B cell (primary cell): ENCODE measurements around the gene ABTB2. TPM values are rescaled to one million over a fixed set of nuclear protein-coding genes. Genes with fewer than 3 reads are reported as not detected.

ENCODE experiments used
- ATAC-seq: fragments of 200-7000 bp; cut with Tn5 transposase; one replicate; pipeline ENCODE4 v1.10.0; 2021; ENCODE audit warnings: low read depth, mild to moderate bottlenecking, moderate number of reproducible peaks, moderate library complexity
- CTCF ChIA-PET: fragments of 350-600 bp; sonication (Branson Sonifier 250); formaldehyde crosslinking; loops from one replicate; lab custom pipeline; 2021; ENCODE audit warnings: antibody characterized with exemption, inconsistent platforms; lab: Charles Lee
- POLR2A ChIA-PET: fragments of 350-600 bp; sonication (Branson Sonifier 250); formaldehyde crosslinking; loops from one replicate; lab custom pipeline; 2021; ENCODE audit warnings: antibody characterized with exemption; lab: Charles Lee
- DNase-seq: peaks from one replicate; pipeline ENCODE4 v3.0.0; 2013
- H2AFZ ChIP-seq: 2 replicates; pipeline ENCODE4 v1.6.1; 2012; ENCODE audit warnings: mild to moderate bottlenecking, low read depth, low read length; ENCODE audit not compliant: insufficient read depth, poor library complexity, severe bottlenecking
- H3K27ac ChIP-seq, 2 donors: 1 replicate in 1 of 2; 2 replicates in 1 of 2; pipeline ENCODE4 v1.5.1; 2012 to 2013; ENCODE audit warnings: low read length in 2 of 2, mild to moderate bottlenecking in 2 of 2, moderate library complexity in 1 of 2
- H3K27me3 ChIP-seq, 4 experiments: fragments of 200-600 bp in 1 of 4; sonication (generic) in 1 of 4; replicated peaks in 1 of 4; 1 replicate in 2 of 4; 2 replicates in 2 of 4; pipeline versions ENCODE4 v1.6.1 to v1.7.0; 2013 to 2016; ENCODE audit warnings: low read length in 3 of 4, mild to moderate bottlenecking in 2 of 4, mixed read lengths in 1 of 4, moderate library complexity in 1 of 4; ENCODE audit not compliant: insufficient read depth in 4 of 4, control insufficient read depth in 3 of 4; ENCODE audit errors: control extremely low read depth in 1 of 4
- H3K36me3 ChIP-seq, 2 experiments: replicated peaks in 1 of 2; 1 replicate in 1 of 2; 2 replicates in 1 of 2; pipeline versions ENCODE4 v1.6.1 to v1.7.1; 2013; ENCODE audit warnings: low read length in 1 of 2; ENCODE audit not compliant: insufficient read depth in 2 of 2, control insufficient read depth in 1 of 2; ENCODE audit errors: control extremely low read depth in 1 of 2, extremely low read depth in 1 of 2
- H3K4me1 ChIP-seq, 2 donors: fragments of 200-600 bp in 1 of 2; sonication (generic) in 1 of 2; 1 replicate in 1 of 2; 2 replicates in 1 of 2; pipeline versions ENCODE4 v1.5.1 to v1.6.1; 2013 to 2017; ENCODE audit warnings: low read length in 2 of 2; ENCODE audit not compliant: control insufficient read depth in 2 of 2, insufficient read depth in 2 of 2
- H3K4me2 ChIP-seq: replicated peaks from 2 replicates; pipeline ENCODE3; 2012; ENCODE audit warnings: mild to moderate bottlenecking, low read depth, low read length; ENCODE audit not compliant: poor library complexity, severe bottlenecking
- H3K4me3 ChIP-seq, 5 experiments: fragments of 200-600 bp in 1 of 5; sonication (generic) in 1 of 5; 1 replicate in 3 of 5; 2 replicates in 2 of 5; pipeline versions ENCODE4 v1.5.1 to v1.7.0; 2011 to 2016; ENCODE audit warnings: low read length in 4 of 5, mild to moderate bottlenecking in 4 of 5, low read depth in 2 of 5, control low read depth in 1 of 5, moderate library complexity in 1 of 5; ENCODE audit not compliant: insufficient read depth in 1 of 5; ENCODE audit errors: control extremely low read depth in 1 of 5, extremely low read depth in 1 of 5
- H3K79me2 ChIP-seq: fragments of 200-600 bp; sonication (generic); one replicate; pipeline ENCODE4 v1.6.0; 2016; ENCODE audit warnings: low read length; ENCODE audit not compliant: control insufficient read depth, insufficient read depth
- H3K9ac ChIP-seq: fragments of 200-600 bp; sonication (generic); 2 replicates; pipeline ENCODE4 v1.6.1; 2017; ENCODE audit warnings: mild to moderate bottlenecking, low read length, moderate library complexity
- H3K9me3 ChIP-seq, 3 donors: one replicate each; pipeline versions ENCODE4 v1.6.1 to v1.7.1; 2013; ENCODE audit warnings: low read length in 2 of 3; ENCODE audit not compliant: control insufficient read depth in 2 of 3, insufficient read depth in 1 of 3; ENCODE audit errors: control extremely low read depth in 1 of 3
- H4K20me1 ChIP-seq: 2 replicates; pipeline ENCODE4 v1.6.0; 2012; ENCODE audit warnings: mild to moderate bottlenecking, low read length; ENCODE audit not compliant: insufficient read depth, control insufficient read depth, poor library complexity, severe bottlenecking
- H3K27ac Mint-ChIP-seq: one replicate; pipeline ENCODE4 v1.8.0; 2021; ENCODE audit warnings: mixed read lengths
- H3K27me3 Mint-ChIP-seq: one replicate; pipeline ENCODE4 v1.8.0; 2021; ENCODE audit warnings: mixed read lengths
- H3K4me1 Mint-ChIP-seq: one replicate; pipeline ENCODE4 v1.8.0; 2021; ENCODE audit warnings: mixed read lengths
- H3K4me3 Mint-ChIP-seq: one replicate; pipeline ENCODE4 v1.8.0; 2021; ENCODE audit warnings: mixed read lengths
- H3K9me3 Mint-ChIP-seq: one replicate; pipeline ENCODE4 v1.8.0; 2022; ENCODE audit warnings: mixed read lengths; ENCODE audit not compliant: insufficient read depth
- EZH2 ChIP-seq: IDR thresholded peaks from 2 replicates; pipeline ENCODE4 v1.6.1; 2012; ENCODE audit warnings: borderline replicate concordance, low read depth, mild to moderate bottlenecking, moderate library complexity, low read length; ENCODE audit not compliant: insufficient read depth, poor library complexity, severe bottlenecking
- WGBS: methylation state at CpG from one replicate; pipeline ENCODE4 v1.1.5; 2013; ENCODE audit warnings: missing lambda C conversion rate; ENCODE audit not compliant: insufficient coverage; 5-methylcytosine and 5-hydroxymethylcytosine counted together
- intact Hi-C: fragments of 100-400 bp; cut with micrococcal nuclease; formaldehyde crosslinking; loops from one replicate; pipeline ENCODE4 v1.10.0; 2022
- polyA plus RNA-seq: library from polyadenylated mRNA; depleted of rRNA; stranded (reverse); fragments of >200 nt; gene quantifications from 2 replicates; pipeline ENCODE4 v1.2.3, GENCODE V29; 2012
- total RNA-seq, 2 donors: library from RNA; stranded (reverse); fragments of 120-200 nt in 1 of 2; gene quantifications; 1 replicate in 1 of 2; 2 replicates in 1 of 2; pipeline versions ENCODE4 v1.2.3 to v1.2.4, GENCODE V29; 2013 to 2022
- TF ChIP-seq, protein P1 (sequence below): fragments of 200-600 bp; IDR thresholded peaks from one replicate; pipeline ENCODE4 v1.8.0; 2022; ENCODE audit warnings: antibody characterized with exemption, mild to moderate bottlenecking

Gene ABTB2
- total and polyA plus RNA-seq, 2 donors (not counting 1 experiment from before 2014, with no cell fraction given): 0.30 to 5.9 TPM

- no peaks in the 10 kb centered on the region for H3K9me3 Mint-ChIP-seq
- Histone ChIP-seq H3K4me1 (peaks cover 19 to 32% of the 10 kb centered on the region in 2 donors), H3K9ac (no peak overlapping the region), H2AFZ (no peak overlapping the region), H3K4me2 (no peak overlapping the region), H3K9me3 (no peaks in the 10 kb centered on the region), H3K79me2 (no peaks in the 10 kb centered on the region), H3K36me3 (peaks cover 0 to 48% of the 10 kb centered on the region in 2 experiments), H4K20me1 (no peaks in the 10 kb centered on the region), H3K27ac (no peak overlapping the region), H3K4me3 (no peak overlapping the region), H3K27me3 (no peaks in the 10 kb centered on the region)
- intact Hi-C loops: no loop called here
- H3K4me1 Mint-ChIP-seq: peaks cover 40% of the 10 kb centered on the region
- WGBS: 97% methylated on average over 5 of the region's 6 CpGs
- TF ChIP-seq EZH2: no peak
- TF ChIP-seq, protein P1, sequence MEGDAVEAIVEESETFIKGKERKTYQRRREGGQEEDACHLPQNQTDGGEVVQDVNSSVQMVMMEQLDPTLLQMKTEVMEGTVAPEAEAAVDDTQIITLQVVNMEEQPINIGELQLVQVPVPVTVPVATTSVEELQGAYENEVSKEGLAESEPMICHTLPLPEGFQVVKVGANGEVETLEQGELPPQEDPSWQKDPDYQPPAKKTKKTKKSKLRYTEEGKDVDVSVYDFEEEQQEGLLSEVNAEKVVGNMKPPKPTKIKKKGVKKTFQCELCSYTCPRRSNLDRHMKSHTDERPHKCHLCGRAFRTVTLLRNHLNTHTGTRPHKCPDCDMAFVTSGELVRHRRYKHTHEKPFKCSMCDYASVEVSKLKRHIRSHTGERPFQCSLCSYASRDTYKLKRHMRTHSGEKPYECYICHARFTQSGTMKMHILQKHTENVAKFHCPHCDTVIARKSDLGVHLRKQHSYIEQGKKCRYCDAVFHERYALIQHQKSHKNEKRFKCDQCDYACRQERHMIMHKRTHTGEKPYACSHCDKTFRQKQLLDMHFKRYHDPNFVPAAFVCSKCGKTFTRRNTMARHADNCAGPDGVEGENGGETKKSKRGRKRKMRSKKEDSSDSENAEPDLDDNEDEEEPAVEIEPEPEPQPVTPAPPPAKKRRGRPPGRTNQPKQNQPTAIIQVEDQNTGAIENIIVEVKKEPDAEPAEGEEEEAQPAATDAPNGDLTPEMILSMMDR: no peak
- POLR2A ChIA-PET: no interaction called here
- H3K27me3 Mint-ChIP-seq: no peaks in the 10 kb centered on the region
- CTCF ChIA-PET: interaction anchor here (1.6 kb wide), 1 partner anchor 24 kb away, joined by 5 read pairs; no protein-coding TSS in a partner anchor
- H3K4me3 Mint-ChIP-seq: no peak overlapping the region
- ATAC-seq (no peak), DNase-seq (no peak)
- H3K27ac Mint-ChIP-seq: no peak overlapping the region
Observed at GRCh38 chr11:34150494-34151151, 207.2 kb downstream of the ABTB2 start.

GRCh38 chr11:34149786-34150185 is 208.0 kb downstream of the ABTB2 start:
- DNase-seq (no peak), ATAC-seq (no peak)
- Mint-ChIP-seq H3K4me3 (no peak overlapping the region), H3K9me3 (no peaks in the 10 kb centered on the region), H3K27me3 (no peaks in the 10 kb centered on the region), H3K27ac (no peak overlapping the region), H3K4me1 (peaks cover 45% of the 10 kb centered on the region)
- no peak overlapping the region for H2AFZ ChIP-seq
- WGBS: 88% methylated on average over 13 of the region's 13 CpGs
- no peak overlapping the region for H3K4me2 ChIP-seq
- intact Hi-C loops: no loop called here
- no peak overlapping the region for H3K27ac ChIP-seq
- no peaks in the 10 kb centered on the region for H4K20me1 ChIP-seq
- no peaks in the 10 kb centered on the region for H3K9me3 ChIP-seq
- no peak overlapping the region for H3K4me3 ChIP-seq
- H3K36me3 ChIP-seq: peaks cover 0 to 56% of the 10 kb centered on the region in 2 experiments
- no peaks in the 10 kb centered on the region for H3K27me3 ChIP-seq
- no peaks in the 10 kb centered on the region for H3K79me2 ChIP-seq
- TF ChIP-seq EZH2: no peak
- TF ChIP-seq, protein P1: no peak
- H3K9ac ChIP-seq: no peak overlapping the region
- POLR2A ChIA-PET: no interaction called here
- CTCF ChIA-PET: interaction anchor here (0.6 to 1.6 kb wide), 2 partner anchors 24 to 213 kb away, joined by 3 to 5 read pairs; no protein-coding TSS in a partner anchor
- H3K4me1 ChIP-seq: peaks cover 23 to 38% of the 10 kb centered on the region in 2 donors
